Esophagus mucosa (tissue), 1 donor: Measurements from ENCODE around the gene GABRR1. TPM values are rescaled to one million over a fixed set of nuclear protein-coding genes. Genes with fewer than 3 reads are reported as not detected.

Source experiments
- ATAC-seq: fragments of 200-7000 bp; cut with Tn5 transposase; one replicate; pipeline ENCODE4 v1.9.1; 2020
- total RNA-seq: library from RNA; stranded (reverse); gene quantifications from one replicate; pipeline ENCODE4 v1.2.4, GENCODE V29; 2023
- donor health status: DM: yes; HTN: yes; CAD: no.

GABRR1 gene
- total RNA-seq, 1 donor from 2014 or later: 0.24 TPM

GRCh38 chr6:89214197-89214596 lies 3.0 kb downstream of the GABRR1 start:
- ATAC-seq: no peak

- ATAC-seq: no peak
These were observed 4.7 kb downstream of the GABRR1 start for GRCh38 chr6:89212472-89212871.

GRCh38 chr6:89209457-89209856 lies 7.7 kb downstream of the GABRR1 start:
- no peak for ATAC-seq

GRCh38 chr6:89208551-89208950 lies 8.6 kb downstream of the GABRR1 start:
- no peak for ATAC-seq

GRCh38 chr6:89205819-89206218 lies 11.3 kb downstream of the GABRR1 start:
- ATAC-seq: no peak

- no peak for ATAC-seq
These were observed 13.1 kb downstream of the GABRR1 start for GRCh38 chr6:89204096-89204495.

- no peak for ATAC-seq
These were observed 16.4 kb downstream of the GABRR1 start for GRCh38 chr6:89200706-89201215.

GRCh38 chr6:89199579-89199978 lies 17.6 kb downstream of the GABRR1 start:
- no peak for ATAC-seq

- ATAC-seq: no peak
These were observed 18.9 kb downstream of the GABRR1 start for GRCh38 chr6:89198235-89198634.

GRCh38 chr6:89197141-89197540 lies 20.0 kb downstream of the GABRR1 start:
- no peak for ATAC-seq

GRCh38 chr6:89194559-89194958 lies 22.6 kb downstream of the GABRR1 start:
- no peak for ATAC-seq

- no peak for ATAC-seq
These were observed 26.4 kb downstream of the GABRR1 start for GRCh38 chr6:89190741-89191140.

- ATAC-seq: no peak
These were observed 29.7 kb downstream of the GABRR1 start for GRCh38 chr6:89187504-89187903.

- ATAC-seq: peak; percentile 37
These were observed 30.4 kb downstream of the GABRR1 start for GRCh38 chr6:89186762-89187161.

- no peak for ATAC-seq
These were observed 32.8 kb downstream of the GABRR1 start for GRCh38 chr6:89184344-89184743.

- ATAC-seq: no peak
These were observed 33.9 kb downstream of the GABRR1 start for GRCh38 chr6:89183294-89183693.

GRCh38 chr6:89180971-89181370 lies 36.2 kb downstream of the GABRR1 start:
- no peak for ATAC-seq

- ATAC-seq: no peak
These were observed 37.0 kb downstream of the GABRR1 start for GRCh38 chr6:89180112-89180511.

GRCh38 chr6:89173634-89174033 lies 43.5 kb downstream of the GABRR1 start:
- ATAC-seq: no peak

- ATAC-seq: no peak
These were observed 45.0 kb downstream of the GABRR1 start for GRCh38 chr6:89172131-89172530.

- ATAC-seq: no peak
These were observed 55.1 kb downstream of the GABRR1 start for GRCh38 chr6:89162047-89162371.

GRCh38 chr6:89161326-89162046 lies 55.7 kb downstream of the GABRR1 start:
- no peak for ATAC-seq

GRCh38 chr6:89160331-89161092 lies 56.6 kb downstream of the GABRR1 start:
- ATAC-seq: no peak

GRCh38 chr6:89154131-89154530 lies 63.0 kb downstream of the GABRR1 start:
- no peak for ATAC-seq
